Activated naive CD8-positive, alpha-beta T cell (primary cell): Measurements from ENCODE around the gene HSF2.
"Not testable (repeated sequence)": the region's sequence is repeated elsewhere in the genome, so short reads cannot be mapped to it uniquely, and the experiment has no call there.

Experiments
- H3K27ac Mint-ChIP-seq: one replicate; pipeline ENCODE4 v1.8.0; 2021; ENCODE audit warnings: mixed read lengths
- H3K27me3 Mint-ChIP-seq: one replicate; pipeline ENCODE4 v1.8.0; 2021; ENCODE audit warnings: mixed read lengths
- H3K36me3 Mint-ChIP-seq: one replicate; pipeline ENCODE4 v1.8.0; 2021; ENCODE audit warnings: mixed read lengths
- H3K4me1 Mint-ChIP-seq: one replicate; pipeline ENCODE4 v1.8.0; 2021; ENCODE audit warnings: low read depth, mixed read lengths
- H3K4me3 Mint-ChIP-seq: one replicate; pipeline ENCODE4 v1.8.0; 2021; ENCODE audit warnings: mild to moderate bottlenecking, mixed read lengths
- H3K9me3 Mint-ChIP-seq: one replicate; pipeline ENCODE4 v1.8.0; 2021; ENCODE audit warnings: low read depth, mixed read lengths

HSF2 gene

DNA sequence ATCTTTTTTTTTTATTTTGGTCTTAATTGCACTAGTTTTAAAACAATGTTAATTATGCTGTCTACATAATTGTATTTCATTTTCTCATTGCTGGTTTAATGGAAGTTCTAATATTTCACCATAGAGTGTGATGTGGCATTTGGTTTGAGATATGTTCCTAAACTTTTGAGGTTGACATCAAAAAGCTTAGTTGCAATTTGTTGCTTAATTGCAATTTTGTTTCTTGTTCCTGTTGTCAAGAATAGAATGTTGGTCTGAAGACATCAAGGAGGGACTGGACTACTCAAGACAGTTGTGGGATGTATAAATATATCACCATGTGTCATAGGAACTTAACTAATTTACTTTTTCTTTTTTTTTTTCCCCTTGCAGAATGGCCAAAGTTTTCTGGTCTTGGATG lies 12.5 kb downstream of the HSF2 start:
- Mint-ChIP-seq H3K27ac (peak overlapping the region; percentile 93), H3K9me3 (no peaks in the 10 kb centered on the region), H3K36me3 (peaks cover 16% of the 10 kb centered on the region), H3K4me3 (no peak overlapping the region), H3K27me3 (no peaks in the 10 kb centered on the region), H3K4me1 (peaks cover 59% of the 10 kb centered on the region)

DNA sequence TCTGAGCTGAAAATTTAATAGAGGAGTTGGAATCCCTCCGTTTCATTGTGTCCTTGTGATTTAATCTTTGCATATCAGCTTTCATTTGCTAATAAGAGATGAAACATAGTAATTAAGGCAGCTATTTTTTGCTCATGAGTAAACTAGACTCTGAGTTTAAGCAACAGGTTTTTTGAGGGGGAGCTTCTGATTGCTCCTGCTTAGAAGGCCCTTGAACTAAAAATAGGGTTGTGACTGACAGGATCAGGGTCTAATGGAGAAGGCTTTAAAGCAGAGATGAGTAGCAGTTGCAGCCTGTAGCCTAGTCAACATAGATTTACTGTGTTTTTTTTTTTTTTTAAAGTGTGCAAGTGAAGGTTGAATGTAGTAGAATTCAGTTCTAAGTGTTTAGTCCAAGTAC lies 17.4 kb downstream of the HSF2 start:
- Mint-ChIP-seq H3K27ac (no peak overlapping the region), H3K4me1 (peaks cover 13% of the 10 kb centered on the region), H3K27me3 (no peaks in the 10 kb centered on the region), H3K36me3 (peaks cover 15% of the 10 kb centered on the region), H3K9me3 (no peaks in the 10 kb centered on the region), H3K4me3 (no peak overlapping the region)

DNA sequence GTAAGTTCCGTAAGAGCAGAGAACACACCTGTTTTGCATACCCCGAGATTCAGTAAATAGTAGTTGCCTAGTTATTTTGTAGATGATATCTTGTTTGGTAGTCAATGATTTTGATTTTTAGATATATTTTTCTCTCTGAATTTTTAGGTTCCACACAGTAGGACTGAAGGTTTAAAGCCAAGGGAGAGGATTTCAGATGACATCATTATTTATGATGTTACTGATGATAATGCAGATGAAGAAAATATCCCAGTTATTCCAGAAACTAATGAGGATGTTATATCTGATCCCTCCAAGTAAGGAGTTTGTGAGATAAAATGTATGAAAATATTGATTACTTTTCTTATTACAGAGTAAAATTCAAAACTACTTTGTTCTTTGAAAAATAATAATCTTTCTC lies 22.6 kb downstream of the HSF2 start:
- Mint-ChIP-seq H3K36me3 (peaks cover 11% of the 10 kb centered on the region), H3K4me3 (no peak overlapping the region), H3K9me3 (no peaks in the 10 kb centered on the region), H3K4me1 (no peaks in the 10 kb centered on the region), H3K27ac (no peak overlapping the region), H3K27me3 (no peaks in the 10 kb centered on the region)

DNA sequence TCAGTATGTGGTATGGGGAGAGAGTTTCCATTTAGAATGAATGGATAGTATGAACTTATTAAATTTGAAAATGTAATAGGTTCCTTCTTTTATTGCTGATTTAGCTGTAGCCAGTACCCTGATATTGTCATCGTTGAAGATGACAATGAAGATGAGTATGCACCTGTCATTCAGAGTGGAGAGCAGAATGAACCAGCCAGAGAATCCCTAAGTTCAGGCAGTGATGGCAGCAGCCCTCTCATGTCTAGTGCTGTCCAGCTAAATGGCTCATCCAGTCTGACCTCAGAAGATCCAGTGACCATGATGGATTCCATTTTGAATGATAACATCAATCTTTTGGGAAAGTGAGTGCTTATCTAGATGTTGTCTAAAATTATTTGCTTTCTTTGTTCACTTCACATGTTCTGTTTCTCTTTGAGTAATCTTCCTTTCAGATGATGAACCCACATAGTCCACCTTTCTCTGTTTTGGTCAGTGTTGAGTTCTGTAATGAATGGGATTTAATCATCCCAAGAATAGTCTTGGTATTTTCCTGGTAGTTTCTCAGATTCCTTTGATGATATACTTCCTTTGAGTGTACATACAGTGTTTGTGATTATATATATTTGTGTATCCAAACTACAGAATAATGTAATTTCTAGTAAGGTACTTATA lies 23.3 kb downstream of the HSF2 start:
- no peaks in the 10 kb centered on the region for H3K27me3 Mint-ChIP-seq
- no peak overlapping the region for H3K4me3 Mint-ChIP-seq
- no peaks in the 10 kb centered on the region for H3K9me3 Mint-ChIP-seq
- H3K4me1 Mint-ChIP-seq: no peaks in the 10 kb centered on the region
- peaks cover 14% of the 10 kb centered on the region for H3K36me3 Mint-ChIP-seq
- H3K27ac Mint-ChIP-seq: no peak overlapping the region

DNA sequence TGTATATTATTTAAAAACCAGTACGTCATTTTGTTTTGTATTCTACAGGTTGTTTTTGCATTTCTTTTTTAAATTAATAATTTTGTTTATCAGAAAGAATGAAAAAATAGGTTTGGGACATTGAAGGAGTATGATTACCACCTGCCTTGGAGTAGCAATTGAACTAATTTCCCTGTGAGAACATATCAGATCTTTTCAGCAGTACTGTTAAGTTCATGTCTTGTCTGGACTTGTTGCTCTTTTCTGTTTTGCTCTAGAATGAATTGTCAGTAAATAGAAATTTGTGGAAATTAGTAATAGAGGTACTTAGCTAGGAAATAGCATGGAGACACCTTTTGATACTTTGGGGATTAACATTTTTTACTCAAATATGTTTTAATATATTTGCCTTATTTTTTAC lies 24.3 kb downstream of the HSF2 start:
- H3K27ac Mint-ChIP-seq: no peak overlapping the region
- no peaks in the 10 kb centered on the region for H3K9me3 Mint-ChIP-seq
- no peaks in the 10 kb centered on the region for H3K27me3 Mint-ChIP-seq
- H3K36me3 Mint-ChIP-seq: peaks cover 12% of the 10 kb centered on the region
- no peak overlapping the region for H3K4me3 Mint-ChIP-seq
- H3K4me1 Mint-ChIP-seq: no peaks in the 10 kb centered on the region

DNA sequence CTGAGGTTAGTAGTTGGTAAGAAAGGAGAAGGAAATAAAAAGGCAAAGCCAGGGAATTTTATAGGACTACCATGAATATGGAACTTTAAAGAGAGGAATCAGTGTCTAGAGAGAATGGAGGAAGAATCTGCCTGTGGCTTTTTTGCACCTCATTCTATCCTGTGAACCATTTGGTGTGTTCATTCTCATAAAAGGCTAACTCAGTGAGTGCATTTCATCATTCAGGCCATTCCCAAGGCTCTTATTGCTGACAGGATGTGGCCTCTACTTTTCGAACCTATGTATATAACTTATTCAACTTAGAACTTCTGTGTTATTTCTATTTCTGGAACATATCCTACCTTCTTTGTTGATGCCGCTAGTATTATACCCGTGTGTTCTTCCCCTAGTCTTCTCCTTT lies 27.1 kb downstream of the HSF2 start:
- no peaks in the 10 kb centered on the region for H3K27me3 Mint-ChIP-seq
- peak overlapping the region; percentile 41 for H3K27ac Mint-ChIP-seq
- peaks cover 3% of the 10 kb centered on the region for H3K4me1 Mint-ChIP-seq
- no peak overlapping the region for H3K4me3 Mint-ChIP-seq
- peaks cover 10% of the 10 kb centered on the region for H3K36me3 Mint-ChIP-seq
- H3K9me3 Mint-ChIP-seq: no peaks in the 10 kb centered on the region

DNA sequence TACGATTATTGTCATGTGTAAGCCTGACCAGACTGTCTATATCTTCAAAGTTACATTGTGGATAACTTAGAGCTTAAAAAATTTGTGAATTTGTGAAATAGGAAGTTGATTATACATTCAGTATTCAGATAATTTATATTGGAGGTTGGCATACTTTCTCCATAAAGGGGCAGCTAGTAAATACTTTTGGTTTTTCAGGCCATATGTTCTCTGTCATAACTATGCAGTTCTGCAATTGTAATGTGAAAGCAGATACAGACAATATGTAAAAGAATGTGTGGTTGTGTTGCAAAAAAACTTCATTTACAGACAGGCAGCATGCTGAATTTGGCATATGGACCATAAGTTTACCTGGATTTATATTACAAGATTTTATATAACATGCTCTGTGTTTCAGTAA lies 29.3 kb downstream of the HSF2 start:
- H3K9me3 Mint-ChIP-seq: no peaks in the 10 kb centered on the region
- peaks cover 6% of the 10 kb centered on the region for H3K4me1 Mint-ChIP-seq
- H3K27ac Mint-ChIP-seq: no peak overlapping the region
- H3K36me3 Mint-ChIP-seq: peaks cover 8% of the 10 kb centered on the region
- no peaks in the 10 kb centered on the region for H3K27me3 Mint-ChIP-seq
- no peak overlapping the region for H3K4me3 Mint-ChIP-seq

DNA sequence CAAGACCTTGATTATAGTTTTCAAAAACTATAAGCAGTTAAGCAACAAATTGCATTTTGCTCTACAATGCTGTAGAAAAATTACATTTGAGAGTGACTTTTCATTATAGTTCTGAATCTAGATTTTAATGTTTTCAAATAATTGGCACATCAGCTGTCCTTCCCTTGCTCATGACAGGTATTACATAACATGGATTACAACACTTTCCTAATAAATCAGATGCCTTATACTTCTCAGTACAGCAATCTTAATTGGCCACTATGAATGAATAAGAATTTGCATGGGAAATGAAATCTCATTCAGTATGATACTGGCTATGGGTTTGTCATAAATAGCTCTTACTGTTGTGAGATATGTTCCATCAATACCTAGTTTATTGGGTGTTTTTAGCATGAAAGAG lies 29.9 kb downstream of the HSF2 start:
- no peaks in the 10 kb centered on the region for H3K27me3 Mint-ChIP-seq
- peaks cover 6% of the 10 kb centered on the region for H3K4me1 Mint-ChIP-seq
- H3K27ac Mint-ChIP-seq: no peak overlapping the region
- H3K9me3 Mint-ChIP-seq: no peaks in the 10 kb centered on the region
- H3K36me3 Mint-ChIP-seq: peaks cover 5% of the 10 kb centered on the region
- no peak overlapping the region for H3K4me3 Mint-ChIP-seq

DNA sequence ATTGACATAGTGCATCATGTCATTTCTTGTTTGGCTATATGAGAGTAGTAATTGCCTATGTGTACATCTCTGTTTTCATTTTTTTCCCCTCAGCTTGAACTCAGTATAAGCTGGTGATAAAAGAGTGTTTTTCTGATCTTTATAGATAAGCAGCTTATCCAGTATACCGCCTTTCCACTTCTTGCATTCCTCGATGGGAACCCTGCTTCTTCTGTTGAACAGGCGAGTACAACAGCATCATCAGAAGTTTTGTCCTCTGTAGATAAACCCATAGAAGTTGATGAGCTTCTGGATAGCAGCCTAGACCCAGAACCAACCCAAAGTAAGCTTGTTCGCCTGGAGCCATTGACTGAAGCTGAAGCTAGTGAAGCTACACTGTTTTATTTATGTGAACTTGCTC lies 32.3 kb downstream of the HSF2 start:
- no peaks in the 10 kb centered on the region for H3K27me3 Mint-ChIP-seq
- H3K36me3 Mint-ChIP-seq: peaks cover 6% of the 10 kb centered on the region
- H3K4me1 Mint-ChIP-seq: peaks cover 6% of the 10 kb centered on the region
- H3K27ac Mint-ChIP-seq: no peak overlapping the region
- no peak overlapping the region for H3K4me3 Mint-ChIP-seq
- H3K9me3 Mint-ChIP-seq: no peaks in the 10 kb centered on the region

DNA sequence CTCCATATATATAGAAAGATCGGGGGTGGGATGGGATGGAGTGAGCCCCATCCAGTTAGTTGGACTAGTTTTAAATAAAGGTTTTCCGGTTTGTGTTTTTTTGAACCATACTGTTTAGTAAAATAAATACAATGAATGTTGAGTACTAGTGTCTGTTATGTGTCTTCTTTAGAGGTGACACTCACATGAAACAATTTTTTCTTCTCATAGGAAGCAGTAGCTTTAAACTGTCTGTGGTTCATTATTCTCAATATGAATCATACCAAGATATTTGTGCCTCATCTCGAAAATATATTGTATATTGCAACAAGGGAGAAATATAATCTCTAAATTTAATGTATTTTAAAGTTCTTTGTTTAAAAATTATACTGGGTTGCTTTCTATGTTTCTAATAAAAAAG lies 33.4 kb downstream of the HSF2 start:
- Mint-ChIP-seq H3K36me3 (peaks cover 12% of the 10 kb centered on the region), H3K4me3 (no peak overlapping the region), H3K9me3 (peaks cover under 1% of the 10 kb centered on the region), H3K27me3 (no peaks in the 10 kb centered on the region), H3K4me1 (peaks cover 6% of the 10 kb centered on the region), H3K27ac (peak overlapping the region; percentile 50)

DNA sequence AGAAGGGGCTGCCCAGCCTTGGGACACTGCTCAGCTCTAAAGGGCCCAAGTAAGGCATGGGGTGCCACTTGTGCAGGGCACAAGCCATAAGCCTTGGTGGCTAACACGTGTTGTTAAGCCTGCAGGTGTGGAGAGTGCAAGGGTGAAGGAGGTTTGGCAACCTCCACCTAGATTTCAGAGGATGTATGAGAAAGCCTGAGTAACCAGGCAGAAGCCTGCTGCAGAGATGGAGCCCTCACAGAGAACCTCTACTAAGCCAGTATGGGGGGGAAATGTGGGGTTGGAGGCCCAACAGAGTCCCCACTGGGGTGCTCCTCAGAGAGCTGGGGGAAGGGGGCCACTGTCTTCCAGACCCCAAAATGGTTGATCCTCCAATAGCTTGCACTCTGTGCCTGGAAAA lies 39.5 kb downstream of the HSF2 start:
- Mint-ChIP-seq H3K27ac (no peak overlapping the region), H3K36me3 (peaks cover 51% of the 10 kb centered on the region), H3K27me3 (no peaks in the 10 kb centered on the region), H3K4me1 (peaks cover 3% of the 10 kb centered on the region), H3K4me3 (no peak overlapping the region), H3K9me3 (peaks cover 16% of the 10 kb centered on the region)

DNA sequence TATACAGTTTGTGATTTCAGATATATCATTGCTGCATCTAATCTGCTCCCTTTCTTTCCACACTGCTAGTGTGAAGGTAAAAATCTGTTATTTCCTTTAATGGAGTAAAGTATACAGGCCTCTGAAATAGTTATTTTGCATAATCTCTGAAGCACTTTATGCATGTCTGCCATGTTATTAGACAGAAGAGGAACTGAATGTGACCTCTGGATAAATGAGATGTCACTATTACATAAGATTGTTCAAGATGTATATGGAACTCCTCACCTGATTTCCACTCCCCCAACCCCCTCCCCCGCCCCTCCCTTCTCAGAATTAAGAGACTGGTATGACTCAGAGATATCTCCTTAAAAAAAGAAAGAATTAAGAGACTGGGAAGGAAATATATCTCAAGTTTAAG lies 45.8 kb downstream of the HSF2 start:
- H3K4me3 Mint-ChIP-seq: no peak overlapping the region
- H3K27ac Mint-ChIP-seq: peak overlapping the region; percentile 58
- no peaks in the 10 kb centered on the region for H3K27me3 Mint-ChIP-seq
- no peaks in the 10 kb centered on the region for H3K9me3 Mint-ChIP-seq
- H3K4me1 Mint-ChIP-seq: peaks cover 23% of the 10 kb centered on the region
- peaks cover 29% of the 10 kb centered on the region for H3K36me3 Mint-ChIP-seq

DNA sequence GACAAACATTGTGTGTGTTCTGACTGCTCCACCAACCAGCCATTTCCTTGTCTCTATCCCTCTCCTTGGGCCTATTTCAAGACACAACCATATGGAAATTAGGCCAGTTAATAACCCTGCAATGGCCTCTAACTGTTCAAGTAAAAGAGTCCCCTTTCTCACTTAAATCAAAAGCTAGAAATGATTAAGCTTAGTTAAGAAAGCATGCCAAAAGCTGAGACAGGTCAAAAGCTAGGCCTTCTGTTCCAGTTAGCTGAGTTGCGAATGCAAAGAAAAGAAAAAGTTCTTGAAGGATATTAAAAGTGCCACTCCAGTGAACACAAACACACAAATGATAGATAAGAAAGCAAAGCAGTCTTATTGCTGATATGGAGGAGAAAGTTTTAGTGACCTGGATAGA lies 49.6 kb downstream of the HSF2 start:
- H3K27ac Mint-ChIP-seq: peak overlapping the region; percentile 81
- H3K27me3 Mint-ChIP-seq: no peaks in the 10 kb centered on the region
- peaks cover 19% of the 10 kb centered on the region for H3K36me3 Mint-ChIP-seq
- H3K4me1 Mint-ChIP-seq: peaks cover 28% of the 10 kb centered on the region
- H3K4me3 Mint-ChIP-seq: no peak overlapping the region
- no peaks in the 10 kb centered on the region for H3K9me3 Mint-ChIP-seq

DNA sequence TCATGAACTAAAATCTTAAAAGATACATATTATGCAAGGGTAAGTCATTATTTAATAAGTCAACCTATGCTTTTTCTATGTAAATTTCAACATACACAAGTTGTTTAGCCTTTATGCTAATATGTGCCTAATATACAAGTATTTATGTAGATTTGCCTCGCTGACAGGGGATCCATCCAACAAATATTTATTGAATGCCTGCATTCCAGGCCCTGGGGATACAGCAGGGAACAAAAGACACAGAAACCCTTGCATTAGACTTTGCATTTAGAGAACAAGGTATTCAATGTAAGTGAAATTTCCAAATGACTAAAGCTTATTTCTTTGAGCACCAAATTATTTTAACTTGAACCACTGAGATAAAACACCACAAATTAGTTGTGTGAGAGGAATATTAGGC lies 53.1 kb downstream of the HSF2 start:
- no peaks in the 10 kb centered on the region for H3K9me3 Mint-ChIP-seq
- H3K27me3 Mint-ChIP-seq: no peaks in the 10 kb centered on the region
- H3K4me3 Mint-ChIP-seq: no peak overlapping the region
- peaks cover 12% of the 10 kb centered on the region for H3K36me3 Mint-ChIP-seq
- peaks cover 39% of the 10 kb centered on the region for H3K4me1 Mint-ChIP-seq
- peak overlapping the region; percentile 64 for H3K27ac Mint-ChIP-seq

DNA sequence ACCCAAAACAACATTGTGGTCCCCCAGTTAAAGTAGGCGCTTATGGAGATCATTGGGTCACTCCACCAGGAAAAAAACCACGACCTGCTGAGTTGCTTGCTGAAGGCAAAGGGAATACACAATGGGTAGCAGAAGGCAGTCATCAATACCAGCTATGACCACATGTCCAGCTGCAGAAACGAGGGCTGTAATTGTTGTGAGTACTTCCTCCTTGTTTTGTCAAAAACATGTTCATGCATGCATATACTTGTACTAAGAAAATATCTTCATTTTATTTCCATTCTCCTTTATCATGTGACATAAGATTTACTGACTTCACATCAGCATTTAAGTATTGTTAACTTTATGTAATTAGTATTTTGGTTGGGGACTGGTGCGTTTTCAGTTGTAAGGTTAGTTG lies 55.2 kb downstream of the HSF2 start:
- Mint-ChIP-seq H3K36me3 (peaks cover 10% of the 10 kb centered on the region), H3K27ac (peak overlapping the region; percentile 62), H3K27me3 (no peaks in the 10 kb centered on the region)

DNA sequence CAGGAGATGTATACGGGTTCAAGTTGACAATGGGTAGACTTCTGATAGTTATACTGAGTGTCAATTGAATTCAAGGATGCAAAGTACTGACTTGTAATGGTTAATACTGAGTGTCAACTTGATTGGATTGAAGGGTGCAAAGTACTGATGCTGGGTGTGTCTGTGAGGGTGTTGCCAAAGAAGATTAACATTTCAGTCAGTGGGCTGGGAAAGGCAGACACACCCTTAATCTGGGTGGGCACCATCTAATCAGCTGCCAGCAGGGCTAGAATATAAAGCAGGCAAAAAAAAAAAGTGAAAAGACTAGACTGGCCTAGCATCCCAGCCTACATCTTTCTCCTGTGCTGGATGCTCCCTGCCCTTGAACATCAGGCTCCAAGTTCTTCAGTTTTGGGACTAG lies 55.7 kb downstream of the HSF2 start:
- H3K27me3 Mint-ChIP-seq, H3K4me3 Mint-ChIP-seq, H3K9me3 Mint-ChIP-seq, H3K36me3 Mint-ChIP-seq: not testable (repeated sequence)
- Mint-ChIP-seq H3K4me1 (peaks cover 56% of the 10 kb centered on the region), H3K27ac (peak overlapping the region; percentile 62)

More for the DNA sequence above, 55.2 kb downstream of the HSF2 start:
- peaks cover 52% of the 10 kb centered on the region for H3K4me1 Mint-ChIP-seq
- H3K4me3 Mint-ChIP-seq: no peak overlapping the region
- no peaks in the 10 kb centered on the region for H3K9me3 Mint-ChIP-seq
